Keratinocyte (primary cell): ENCODE results near the gene SMURF1. TPM values are rescaled to one million over a fixed set of nuclear protein-coding genes. Genes with fewer than 3 reads are reported as not detected.

Source experiments
- DNase-seq: peaks from one replicate; pipeline ENCODE4 v3.0.0-alpha.2; 2011; ENCODE audit warnings: low read depth, missing footprints, low spot score
- FAIRE-seq: peaks from 2 replicates; lab custom pipeline; 2011; peaks lifted over from hg19 to GRCh38; lab: Jason Lieb, UNC
- H2AFZ ChIP-seq: 2 replicates; pipeline ENCODE4 v1.6.0; 2012; ENCODE audit warnings: low read length, control low read depth, inconsistent platforms; ENCODE audit not compliant: control insufficient read depth
- H3K27ac ChIP-seq: 2 replicates; pipeline ENCODE4 v1.5.1; 2011; ENCODE audit warnings: low read length; ENCODE audit not compliant: control insufficient read depth, insufficient read depth
- H3K27me3 ChIP-seq: 3 replicates; pipeline ENCODE4 v1.6.0; 2011; ENCODE audit warnings: low read length; ENCODE audit not compliant: control insufficient read depth, insufficient read depth; ENCODE audit errors: extremely low read depth
- H3K36me3 ChIP-seq, 2 experiments: 2 replicates in 1 of 2; 3 replicates in 1 of 2; pipeline ENCODE4 v1.5.1; 2011; ENCODE audit warnings: low read length in 2 of 2, mild to moderate bottlenecking in 1 of 2; ENCODE audit not compliant: control insufficient read depth in 2 of 2, insufficient read depth in 2 of 2; ENCODE audit errors: extremely low read depth in 1 of 2
- H3K4me1 ChIP-seq: 3 replicates; pipeline ENCODE4 v1.5.1; 2011; ENCODE audit warnings: low read length; ENCODE audit not compliant: control insufficient read depth, insufficient read depth; ENCODE audit errors: extremely low read depth
- H3K4me2 ChIP-seq: 3 replicates; pipeline ENCODE4 v1.6.0; 2011; ENCODE audit warnings: low read depth, low read length; ENCODE audit not compliant: control insufficient read depth, insufficient read depth; ENCODE audit errors: extremely low read depth
- H3K4me3 ChIP-seq, 3 experiments: fragments of 200-600 bp in 1 of 3; sonication (generic) in 1 of 3; 2 replicates in 2 of 3; 3 replicates in 1 of 3; pipeline ENCODE4 v1.5.1; 2011 to 2016; ENCODE audit warnings: low read length in 3 of 3, mild to moderate bottlenecking in 3 of 3, control low read depth in 2 of 3, inconsistent platforms in 1 of 3, low read depth in 1 of 3, mixed read lengths in 1 of 3, mixed run types in 1 of 3, moderate library complexity in 1 of 3; ENCODE audit not compliant: control insufficient read depth in 2 of 3, insufficient read depth in 2 of 3; ENCODE audit errors: extremely low read depth in 1 of 3
- H3K79me2 ChIP-seq: 2 replicates; pipeline ENCODE4 v1.6.0; 2012; ENCODE audit warnings: low read length; ENCODE audit not compliant: control insufficient read depth, insufficient read depth
- H3K9ac ChIP-seq: 3 replicates; pipeline ENCODE4 v1.6.0; 2011; ENCODE audit warnings: low read length; ENCODE audit not compliant: control insufficient read depth, insufficient read depth; ENCODE audit errors: extremely low read depth
- H3K9me1 ChIP-seq: 3 replicates; pipeline ENCODE4 v1.6.0; 2011; ENCODE audit warnings: low read length; ENCODE audit not compliant: control insufficient read depth, insufficient read depth; ENCODE audit errors: extremely low read depth
- H3K9me3 ChIP-seq: 2 replicates; pipeline ENCODE4 v1.5.1; 2012; ENCODE audit warnings: low read depth, low read length; ENCODE audit not compliant: control insufficient read depth
- H4K20me1 ChIP-seq: 3 replicates; pipeline ENCODE4 v1.6.0; 2011; ENCODE audit warnings: low read length; ENCODE audit not compliant: control insufficient read depth, insufficient read depth; ENCODE audit errors: extremely low read depth
- EZH2 ChIP-seq: IDR thresholded peaks from one replicate; pipeline ENCODE4 v1.6.1; 2012; ENCODE audit warnings: inconsistent platforms, mild to moderate bottlenecking, low read length, moderate library complexity
- dilution Hi-C: fragments of 300-500 bp; cut with MboI; formaldehyde crosslinking; loops from one replicate; pipeline ENCODE4 v1.7.0; 2020; ENCODE audit warnings: low sequenced_read_pairs; ENCODE audit not compliant: extremely low pct_ligation_motif_present
- polyA plus RNA-seq, 5 experiments: library from polyadenylated mRNA; depleted of rRNA in 3 of 5; stranded (reverse) in 3 of 5; stranded (forward) in 1 of 5; unstranded in 1 of 5; fragments of >200 nt; gene quantifications; 1 replicate in 1 of 5; 2 replicates in 3 of 5; 3 replicates in 1 of 5; pipeline versions ENCODE4 v1.2.1 to v1.2.3, GENCODE V29; 2011 to 2012; ENCODE audit warnings: missing spikeins in 2 of 5, low read depth in 1 of 5, low replicate concordance in 1 of 5
- TF ChIP-seq, protein P1 (sequence below), 3 experiments: IDR thresholded peaks in 1 of 3; conservative IDR thresholded peaks in 1 of 3; optimal IDR thresholded peaks in 1 of 3; 2 replicates in 2 of 3; 3 replicates in 1 of 3; pipeline versions ENCODE3 to v1.5.1; 2011; ENCODE audit warnings: low read length in 3 of 3, mild to moderate bottlenecking in 3 of 3, moderate library complexity in 2 of 3, control low read depth in 1 of 3, inconsistent platforms in 1 of 3; ENCODE audit not compliant: insufficient read depth in 2 of 3; ENCODE audit errors: extremely low read depth in 1 of 3

SMURF1 gene
- polyA plus RNA-seq, 1 donor (not counting 4 experiments of a cell fraction or from before 2014, with no cell fraction given): 22.2 TPM

- Histone ChIP-seq H3K27ac (no peak overlapping the region), H4K20me1 (no peaks in the 10 kb centered on the region), H3K27me3 (no peaks in the 10 kb centered on the region), H3K36me3 (peaks cover 31 to 37% of the 10 kb centered on the region in 2 experiments), H3K4me3 (no peak overlapping the region), H3K9me1 (no peaks in the 10 kb centered on the region), H3K4me2 (no peak overlapping the region), H2AFZ (no peak overlapping the region), H3K9me3 (no peaks in the 10 kb centered on the region), H3K79me2 (no peaks in the 10 kb centered on the region), H3K9ac (no peak overlapping the region), H3K4me1 (no peaks in the 10 kb centered on the region)
- TF ChIP-seq EZH2: no peak
- TF ChIP-seq, protein P1, sequence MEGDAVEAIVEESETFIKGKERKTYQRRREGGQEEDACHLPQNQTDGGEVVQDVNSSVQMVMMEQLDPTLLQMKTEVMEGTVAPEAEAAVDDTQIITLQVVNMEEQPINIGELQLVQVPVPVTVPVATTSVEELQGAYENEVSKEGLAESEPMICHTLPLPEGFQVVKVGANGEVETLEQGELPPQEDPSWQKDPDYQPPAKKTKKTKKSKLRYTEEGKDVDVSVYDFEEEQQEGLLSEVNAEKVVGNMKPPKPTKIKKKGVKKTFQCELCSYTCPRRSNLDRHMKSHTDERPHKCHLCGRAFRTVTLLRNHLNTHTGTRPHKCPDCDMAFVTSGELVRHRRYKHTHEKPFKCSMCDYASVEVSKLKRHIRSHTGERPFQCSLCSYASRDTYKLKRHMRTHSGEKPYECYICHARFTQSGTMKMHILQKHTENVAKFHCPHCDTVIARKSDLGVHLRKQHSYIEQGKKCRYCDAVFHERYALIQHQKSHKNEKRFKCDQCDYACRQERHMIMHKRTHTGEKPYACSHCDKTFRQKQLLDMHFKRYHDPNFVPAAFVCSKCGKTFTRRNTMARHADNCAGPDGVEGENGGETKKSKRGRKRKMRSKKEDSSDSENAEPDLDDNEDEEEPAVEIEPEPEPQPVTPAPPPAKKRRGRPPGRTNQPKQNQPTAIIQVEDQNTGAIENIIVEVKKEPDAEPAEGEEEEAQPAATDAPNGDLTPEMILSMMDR (optimal IDR thresholded peaks at IDR 0.05 in 1 of 3, IDR thresholded peaks at IDR 0.05 in 1 of 3, conservative IDR thresholded peaks at IDR 0.05 in 1 of 3; ENCODE audit: extremely low read depth in 1 of 3, insufficient read depth in 2 of 3, low read length in 3 of 3): no peak
- FAIRE-seq (no peak), DNase-seq (no peak)
- dilution Hi-C loops: no loop called here
Observed at GRCh38 chr7:98978672-98979071, 165.2 kb downstream of the SMURF1 start.

Other genes starting within 250 kb of the SMURF1 start
- gene KPNA7, start 64.0 kb upstream of the SMURF1 start, polyA plus RNA-seq: 0.21 to 0.50 TPM (median 0.39 TPM) in 3 replicates
- gene MYH16, start 128.7 kb upstream of the SMURF1 start, polyA plus RNA-seq: 0.55 to 2.2 TPM (median 0.69 TPM) in 3 replicates
- gene ARPC1A, start 181.8 kb upstream of the SMURF1 start, polyA plus RNA-seq: 123 to 265 TPM (median 133 TPM) in 3 replicates
- 352 to 488 TPM (median 383 TPM) in 3 replicates for gene ARPC1B, start 230.6 kb upstream of the SMURF1 start, polyA plus RNA-seq